B cell (primary cell): ENCODE measurements around the gene MYO1C.

ENCODE experiments used
- EZH2 ChIP-seq: IDR thresholded peaks from 2 replicates; pipeline ENCODE4 v1.6.1; 2012; ENCODE audit warnings: borderline replicate concordance, low read depth, mild to moderate bottlenecking, moderate library complexity, low read length; ENCODE audit not compliant: insufficient read depth, poor library complexity, severe bottlenecking
- TF ChIP-seq, protein P1 (sequence below): fragments of 200-600 bp; IDR thresholded peaks from one replicate; pipeline ENCODE4 v1.8.0; 2022; ENCODE audit warnings: antibody characterized with exemption, mild to moderate bottlenecking

DNA sequence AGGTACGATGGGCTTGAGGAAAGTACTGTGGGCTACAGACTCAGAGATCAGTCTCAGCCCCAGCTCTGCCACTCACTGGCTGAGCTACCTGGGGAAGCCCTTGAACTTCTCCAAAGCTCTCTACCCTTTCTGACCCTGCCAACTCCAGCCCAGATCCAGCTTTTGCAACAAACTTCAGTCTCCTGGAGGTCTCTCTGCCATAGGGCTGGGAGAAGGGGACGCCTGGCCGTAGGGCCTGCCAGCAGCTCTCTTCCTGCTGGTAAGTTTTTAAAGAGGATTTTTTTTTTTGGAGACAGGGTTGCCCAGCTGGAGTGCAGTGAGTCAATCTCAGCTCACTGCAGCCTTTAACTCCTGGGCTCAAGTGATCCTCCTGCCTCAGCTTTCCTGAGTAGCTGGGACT, 12.4 kb upstream of the MYO1C start:
- TF ChIP-seq, protein P1, sequence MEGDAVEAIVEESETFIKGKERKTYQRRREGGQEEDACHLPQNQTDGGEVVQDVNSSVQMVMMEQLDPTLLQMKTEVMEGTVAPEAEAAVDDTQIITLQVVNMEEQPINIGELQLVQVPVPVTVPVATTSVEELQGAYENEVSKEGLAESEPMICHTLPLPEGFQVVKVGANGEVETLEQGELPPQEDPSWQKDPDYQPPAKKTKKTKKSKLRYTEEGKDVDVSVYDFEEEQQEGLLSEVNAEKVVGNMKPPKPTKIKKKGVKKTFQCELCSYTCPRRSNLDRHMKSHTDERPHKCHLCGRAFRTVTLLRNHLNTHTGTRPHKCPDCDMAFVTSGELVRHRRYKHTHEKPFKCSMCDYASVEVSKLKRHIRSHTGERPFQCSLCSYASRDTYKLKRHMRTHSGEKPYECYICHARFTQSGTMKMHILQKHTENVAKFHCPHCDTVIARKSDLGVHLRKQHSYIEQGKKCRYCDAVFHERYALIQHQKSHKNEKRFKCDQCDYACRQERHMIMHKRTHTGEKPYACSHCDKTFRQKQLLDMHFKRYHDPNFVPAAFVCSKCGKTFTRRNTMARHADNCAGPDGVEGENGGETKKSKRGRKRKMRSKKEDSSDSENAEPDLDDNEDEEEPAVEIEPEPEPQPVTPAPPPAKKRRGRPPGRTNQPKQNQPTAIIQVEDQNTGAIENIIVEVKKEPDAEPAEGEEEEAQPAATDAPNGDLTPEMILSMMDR, result no peak
- TF ChIP-seq EZH2, result no peak
